Panc1 (cell line): ENCODE data around the gene KPNB1. TPM values are rescaled to one million over a fixed set of nuclear protein-coding genes. Genes with fewer than 3 reads are reported as not detected.

ENCODE experiments used
- ATAC-seq: fragments of 200-7000 bp; cut with Tn5 transposase; 2 replicates; pipeline ENCODE4 v1.9.1; 2020; ENCODE audit warnings: mild to moderate bottlenecking, moderate library complexity
- BruUV-seq: library from RNA; stranded (reverse); fragments of 400-500 nt; replicated peaks from 2 replicates; lab custom pipeline; 2021; lab: Mats Ljungman, UMichigan
- CTCF ChIA-PET: fragments of 300-600 bp; sonication (Branson Sonifier 250); formaldehyde crosslinking; loops from one replicate; lab custom pipeline; 2022; ENCODE audit warnings: antibody characterized with exemption; lab: Charles Lee
- POLR2A ChIA-PET: fragments of 300-600 bp; sonication (Branson Sonifier 250); formaldehyde crosslinking; loops from one replicate; lab custom pipeline; 2022; ENCODE audit warnings: antibody characterized with exemption; lab: Charles Lee
- DNase-seq: peaks from one replicate; pipeline ENCODE4 v3.0.0-alpha.2; 2010; ENCODE audit warnings: low read depth, low spot score
- H3K27ac ChIP-seq: 2 replicates; pipeline ENCODE4 v1.5.1; 2011; ENCODE audit warnings: mild to moderate bottlenecking, low read length, inconsistent platforms
- H3K27me3 ChIP-seq: fragments of 200-500 bp; sonication (Bioruptor generic); 2 replicates; pipeline ENCODE4 v1.6.0; 2014; ENCODE audit warnings: low read length, inconsistent platforms; ENCODE audit not compliant: control insufficient read depth, insufficient read depth
- H3K36me3 ChIP-seq: fragments of 200-500 bp; sonication (Bioruptor generic); 2 replicates; pipeline ENCODE4 v1.5.1; 2014; ENCODE audit warnings: inconsistent platforms, mild to moderate bottlenecking, low read length, moderate library complexity; ENCODE audit not compliant: control insufficient read depth, insufficient read depth
- H3K4me1 ChIP-seq: 2 replicates; pipeline ENCODE4 v1.5.1; 2011; ENCODE audit warnings: inconsistent platforms, mild to moderate bottlenecking, low read length, moderate library complexity; ENCODE audit not compliant: control insufficient read depth, insufficient read depth
- H3K4me3 ChIP-seq, 2 experiments: 2 replicates each; pipeline ENCODE4 v1.5.1; 2011 to 2012; ENCODE audit warnings: low read depth in 2 of 2, low read length in 2 of 2, mild to moderate bottlenecking in 2 of 2, inconsistent platforms in 1 of 2, moderate library complexity in 1 of 2
- H3K9me3 ChIP-seq: fragments of 200-500 bp; sonication (Bioruptor generic); 2 replicates; pipeline ENCODE4 v1.5.1; 2014; ENCODE audit warnings: low read depth, mild to moderate bottlenecking, inconsistent platforms, low read length, moderate library complexity; ENCODE audit not compliant: control insufficient read depth, insufficient read depth
- CTCF ChIP-seq: fragments of 450-650 bp; IDR thresholded peaks from 2 replicates; pipeline ENCODE4 v1.5.1; 2017; ENCODE audit warnings: mild to moderate bottlenecking
- POLR2AphosphoS5 ChIP-seq: IDR thresholded peaks from 2 replicates; pipeline ENCODE4 v1.6.1; 2012; ENCODE audit warnings: mild to moderate bottlenecking, low read depth, low read length, moderate library complexity
- SIN3A ChIP-seq: IDR thresholded peaks from 2 replicates; pipeline ENCODE4 v1.6.1; 2012; ENCODE audit warnings: low read depth, mild to moderate bottlenecking, low read length, moderate library complexity, borderline replicate concordance; ENCODE audit not compliant: insufficient read depth
- TCF7L2 ChIP-seq: IDR thresholded peaks from 2 replicates; pipeline ENCODE4 v1.6.1; 2011; ENCODE audit warnings: mild to moderate bottlenecking, low read depth, low read length, inconsistent platforms
- in situ Hi-C: cut with HindIII; loops from 2 replicates; pipeline ENCODE4 v1.10.0; 2016; ENCODE audit warnings: low sequenced_read_pairs, low pct_unique_long_range_greater_than_20kb
- intact Hi-C: fragments of 100-400 bp; cut with micrococcal nuclease; formaldehyde crosslinking; loops from one replicate; pipeline ENCODE4 v1.10.0; 2022; ENCODE audit not compliant: unreplicated experiment
- total RNA-seq: library from RNA; stranded (reverse); gene quantifications from one replicate; pipeline ENCODE4 v1.2.1, GENCODE V29; 2021; ENCODE audit not compliant: unreplicated experiment
- TF ChIP-seq, protein P1 (sequence below), 2 experiments: IDR thresholded peaks; 2 replicates each; pipeline ENCODE4 v1.6.1; 2011 to 2012; ENCODE audit warnings: low read depth in 2 of 2, control low read depth in 1 of 2, low read length in 1 of 2, mild to moderate bottlenecking in 1 of 2, moderate library complexity in 1 of 2; ENCODE audit not compliant: insufficient read depth in 1 of 2

KPNB1 gene
- total RNA-seq, 1 experiment from 2014 or later: 666 TPM

DNA sequence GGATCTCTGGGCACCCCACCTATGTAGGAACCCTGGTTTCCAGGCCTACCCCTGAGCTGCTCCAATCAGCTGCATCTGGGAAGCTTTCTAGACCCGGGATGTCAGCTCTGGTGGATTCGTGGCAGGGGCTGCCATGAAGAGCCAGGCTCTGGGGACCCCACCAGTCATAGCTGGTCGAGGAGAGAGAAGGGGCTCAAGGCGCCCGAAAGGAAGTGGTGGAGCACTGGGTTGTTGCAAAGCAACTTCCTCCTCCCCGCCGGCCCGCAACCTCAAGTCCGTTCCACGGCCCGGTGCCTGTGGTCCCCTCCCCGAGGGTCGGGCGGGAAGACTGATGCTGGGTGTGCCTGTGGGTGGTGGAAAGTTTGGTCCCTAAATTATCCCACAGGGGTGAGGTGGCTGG lies 54.4 kb downstream of the KPNB1 start:
- no peaks in the 10 kb centered on the region for H3K9me3 ChIP-seq
- H3K27ac ChIP-seq: no peak overlapping the region
- CTCF ChIA-PET: no interaction called here
- no peak for ATAC-seq
- H3K36me3 ChIP-seq: no peaks in the 10 kb centered on the region
- in situ Hi-C loops (no loop called here), intact Hi-C loops (no loop called here)
- H3K4me1 ChIP-seq: no peaks in the 10 kb centered on the region; the same call in 1 of the 2 replicates
- no peaks in the 10 kb centered on the region for H3K27me3 ChIP-seq
- DNase-seq: no peak
- POLR2A ChIA-PET: no interaction called here
- TF ChIP-seq, protein P1, sequence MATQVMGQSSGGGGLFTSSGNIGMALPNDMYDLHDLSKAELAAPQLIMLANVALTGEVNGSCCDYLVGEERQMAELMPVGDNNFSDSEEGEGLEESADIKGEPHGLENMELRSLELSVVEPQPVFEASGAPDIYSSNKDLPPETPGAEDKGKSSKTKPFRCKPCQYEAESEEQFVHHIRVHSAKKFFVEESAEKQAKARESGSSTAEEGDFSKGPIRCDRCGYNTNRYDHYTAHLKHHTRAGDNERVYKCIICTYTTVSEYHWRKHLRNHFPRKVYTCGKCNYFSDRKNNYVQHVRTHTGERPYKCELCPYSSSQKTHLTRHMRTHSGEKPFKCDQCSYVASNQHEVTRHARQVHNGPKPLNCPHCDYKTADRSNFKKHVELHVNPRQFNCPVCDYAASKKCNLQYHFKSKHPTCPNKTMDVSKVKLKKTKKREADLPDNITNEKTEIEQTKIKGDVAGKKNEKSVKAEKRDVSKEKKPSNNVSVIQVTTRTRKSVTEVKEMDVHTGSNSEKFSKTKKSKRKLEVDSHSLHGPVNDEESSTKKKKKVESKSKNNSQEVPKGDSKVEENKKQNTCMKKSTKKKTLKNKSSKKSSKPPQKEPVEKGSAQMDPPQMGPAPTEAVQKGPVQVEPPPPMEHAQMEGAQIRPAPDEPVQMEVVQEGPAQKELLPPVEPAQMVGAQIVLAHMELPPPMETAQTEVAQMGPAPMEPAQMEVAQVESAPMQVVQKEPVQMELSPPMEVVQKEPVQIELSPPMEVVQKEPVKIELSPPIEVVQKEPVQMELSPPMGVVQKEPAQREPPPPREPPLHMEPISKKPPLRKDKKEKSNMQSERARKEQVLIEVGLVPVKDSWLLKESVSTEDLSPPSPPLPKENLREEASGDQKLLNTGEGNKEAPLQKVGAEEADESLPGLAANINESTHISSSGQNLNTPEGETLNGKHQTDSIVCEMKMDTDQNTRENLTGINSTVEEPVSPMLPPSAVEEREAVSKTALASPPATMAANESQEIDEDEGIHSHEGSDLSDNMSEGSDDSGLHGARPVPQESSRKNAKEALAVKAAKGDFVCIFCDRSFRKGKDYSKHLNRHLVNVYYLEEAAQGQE (IDR thresholded peaks at IDR 0.05; ENCODE audit: insufficient read depth in 1 of 2, low read depth in 2 of 2, low read length in 1 of 2): no peak
- TF ChIP-seq POLR2AphosphoS5 (no peak), CTCF (no peak), TCF7L2 (no peak), SIN3A (no peak)
- BruUV-seq: no TSS peak
- no peak overlapping the region for H3K4me3 ChIP-seq

DNA sequence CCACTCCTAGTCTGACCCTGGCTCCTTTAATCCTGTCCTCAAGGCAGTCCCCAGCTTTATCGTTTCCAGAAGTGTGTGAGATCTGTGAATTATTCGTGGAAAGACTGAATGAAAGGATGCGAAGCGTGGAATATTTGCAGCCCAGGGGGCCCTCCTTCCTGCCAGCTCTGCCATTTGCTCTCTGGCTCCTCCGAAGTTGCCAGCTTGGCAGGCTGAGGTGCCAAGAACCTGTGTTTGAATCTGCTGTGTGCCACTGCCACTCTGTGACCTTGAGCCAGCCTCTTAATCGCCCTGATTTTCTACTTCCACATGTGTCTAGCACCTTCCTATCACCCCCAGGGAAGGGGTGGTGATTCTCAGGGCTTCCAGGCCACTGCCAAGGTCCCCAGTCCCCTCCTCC lies 55.0 kb downstream of the KPNB1 start:
- H3K27me3 ChIP-seq: no peaks in the 10 kb centered on the region
- no TSS peak for BruUV-seq
- H3K27ac ChIP-seq: no peak overlapping the region
- TF ChIP-seq POLR2AphosphoS5 (no peak), TCF7L2 (no peak), SIN3A (no peak), CTCF (no peak)
- TF ChIP-seq, protein P1 (IDR thresholded peaks at IDR 0.05; ENCODE audit: insufficient read depth in 1 of 2, low read depth in 2 of 2, low read length in 1 of 2): no peak
- ATAC-seq (no peak), DNase-seq (no peak)
- no peaks in the 10 kb centered on the region for H3K9me3 ChIP-seq
- ChIA-PET CTCF (no interaction called here), POLR2A (no interaction called here)
- in situ Hi-C loops (no loop called here), intact Hi-C loops (no loop called here)
- no peaks in the 10 kb centered on the region; the same call in 1 of the 2 replicates for H3K4me1 ChIP-seq
- no peaks in the 10 kb centered on the region for H3K36me3 ChIP-seq
- H3K4me3 ChIP-seq: no peak overlapping the region
